MM.1S (cell line): ENCODE data around the gene ELF2.
"Not testable (repeated sequence)": the region's sequence is repeated elsewhere in the genome, so short reads cannot be mapped to it uniquely, and the experiment has no call there.

Experiments used
- DNase-seq: peaks from one replicate; pipeline ENCODE4 v3.0.0-alpha.2; 2015
- H2AFZ ChIP-seq: fragments of 300-600 bp; sonication (generic); 2 replicates; pipeline ENCODE4 v1.6.0; 2016; ENCODE audit warnings: antibody characterized with exemption, low read length
- H3F3A ChIP-seq: fragments of 300-600 bp; sonication (generic); 2 replicates; pipeline ENCODE4 v1.6.1; 2016; ENCODE audit warnings: mild to moderate bottlenecking, antibody characterized with exemption, low read length, moderate library complexity, mixed read lengths; ENCODE audit not compliant: insufficient read depth
- H3K27ac ChIP-seq: fragments of 300-600 bp; sonication (generic); 2 replicates; pipeline ENCODE4 v1.5.1; 2016; ENCODE audit warnings: mild to moderate bottlenecking, low read length
- H3K27me3 ChIP-seq: fragments of 300-600 bp; sonication (generic); replicated peaks from 2 replicates; pipeline ENCODE4 v1.6.0; 2016; ENCODE audit warnings: low read length; ENCODE audit not compliant: insufficient read depth
- H3K36me3 ChIP-seq: fragments of 300-600 bp; sonication (generic); replicated peaks from 2 replicates; pipeline ENCODE4 v1.6.1; 2016; ENCODE audit warnings: mild to moderate bottlenecking, low read length, mixed read lengths; ENCODE audit not compliant: insufficient read depth
- H3K4me1 ChIP-seq: fragments of 300-600 bp; sonication (generic); 2 replicates; pipeline ENCODE4 v1.6.1; 2016; ENCODE audit warnings: low read length, mixed read lengths
- H3K4me2 ChIP-seq: fragments of 300-600 bp; sonication (generic); 2 replicates; pipeline ENCODE4 v1.6.0; 2016; ENCODE audit warnings: low read depth, low read length
- H3K4me3 ChIP-seq: fragments of 300-600 bp; sonication (generic); 2 replicates; pipeline ENCODE4 v1.5.1; 2016; ENCODE audit warnings: low read length, mixed read lengths
- H3K79me2 ChIP-seq: fragments of 300-600 bp; sonication (generic); 2 replicates; pipeline ENCODE4 v1.6.1; 2016; ENCODE audit warnings: mixed run types, low read length, mixed read lengths
- H3K9ac ChIP-seq: fragments of 300-600 bp; sonication (generic); 2 replicates; pipeline ENCODE4 v1.6.1; 2016; ENCODE audit warnings: low read length, mixed read lengths
- H3K9me2 ChIP-seq: fragments of 300-600 bp; sonication (generic); replicated peaks from 2 replicates; pipeline ENCODE4 v1.6.1; 2016; ENCODE audit warnings: mild to moderate bottlenecking, low read length, mixed read lengths; ENCODE audit not compliant: insufficient read depth
- H3K9me3 ChIP-seq: fragments of 300-600 bp; sonication (generic); replicated peaks from 2 replicates; pipeline ENCODE4 v1.6.1; 2016; ENCODE audit warnings: mild to moderate bottlenecking, low read length, mixed read lengths; ENCODE audit not compliant: insufficient read depth
- H4K20me1 ChIP-seq: fragments of 300-600 bp; sonication (generic); 2 replicates; pipeline ENCODE4 v1.6.1; 2016; ENCODE audit warnings: mild to moderate bottlenecking, low read length, moderate library complexity, mixed read lengths; ENCODE audit not compliant: insufficient read depth
- EZH2 ChIP-seq: fragments of 300-600 bp; sonication (generic); optimal IDR thresholded peaks from 2 replicates; pipeline ENCODE3; 2017; ENCODE audit warnings: low read depth, mild to moderate bottlenecking, antibody characterized with exemption, low read length, mixed read lengths
- EZH2phosphoT487 ChIP-seq: fragments of 300-600 bp; sonication (generic); IDR thresholded peaks from 2 replicates; pipeline ENCODE4 v1.6.1; 2018; ENCODE audit warnings: antibody characterized with exemption, low read length
- TF ChIP-seq, protein P1 (sequence below): fragments of 300-600 bp; sonication (generic); IDR thresholded peaks from 2 replicates; pipeline ENCODE4 v1.5.1; 2016; ENCODE audit warnings: antibody characterized with exemption, low read length, mixed read lengths

The ELF2 gene

DNA sequence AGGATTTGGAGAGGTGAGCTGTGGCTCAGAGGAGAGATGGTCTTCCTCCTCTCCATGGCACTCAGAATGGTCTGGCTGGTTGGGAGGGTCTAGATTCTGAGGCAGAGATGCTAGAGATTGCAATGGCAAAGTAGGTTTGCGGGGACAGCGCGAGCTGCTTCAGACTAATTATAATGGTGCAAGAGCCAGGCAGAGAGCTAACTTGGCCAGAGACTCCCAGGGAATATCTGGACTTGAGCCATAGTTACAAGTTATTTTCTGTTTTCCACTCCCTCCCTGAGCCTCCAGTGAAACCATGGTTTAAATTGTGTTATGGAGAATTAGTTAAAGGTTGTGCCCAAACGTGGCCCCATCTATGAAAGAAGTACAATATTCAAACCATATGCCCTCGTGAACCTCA lies 44.7 kb upstream of the ELF2 start:
- Histone ChIP-seq H3K4me3 (no peak overlapping the region), H3K36me3 (no peaks in the 10 kb centered on the region), H3K9me2 (no peaks in the 10 kb centered on the region), H3F3A (no peaks in the 10 kb centered on the region), H3K4me2 (no peak overlapping the region), H3K79me2 (no peaks in the 10 kb centered on the region), H2AFZ (no peak overlapping the region), H3K9ac (no peak overlapping the region), H3K9me3 (no peaks in the 10 kb centered on the region), H3K4me1 (peaks cover 6% of the 10 kb centered on the region), H4K20me1 (no peaks in the 10 kb centered on the region), H3K27ac (no peak overlapping the region), H3K27me3 (no peaks in the 10 kb centered on the region)
- DNase-seq = no peak
- TF ChIP-seq EZH2phosphoT487 = no peak
- TF ChIP-seq, protein P1, sequence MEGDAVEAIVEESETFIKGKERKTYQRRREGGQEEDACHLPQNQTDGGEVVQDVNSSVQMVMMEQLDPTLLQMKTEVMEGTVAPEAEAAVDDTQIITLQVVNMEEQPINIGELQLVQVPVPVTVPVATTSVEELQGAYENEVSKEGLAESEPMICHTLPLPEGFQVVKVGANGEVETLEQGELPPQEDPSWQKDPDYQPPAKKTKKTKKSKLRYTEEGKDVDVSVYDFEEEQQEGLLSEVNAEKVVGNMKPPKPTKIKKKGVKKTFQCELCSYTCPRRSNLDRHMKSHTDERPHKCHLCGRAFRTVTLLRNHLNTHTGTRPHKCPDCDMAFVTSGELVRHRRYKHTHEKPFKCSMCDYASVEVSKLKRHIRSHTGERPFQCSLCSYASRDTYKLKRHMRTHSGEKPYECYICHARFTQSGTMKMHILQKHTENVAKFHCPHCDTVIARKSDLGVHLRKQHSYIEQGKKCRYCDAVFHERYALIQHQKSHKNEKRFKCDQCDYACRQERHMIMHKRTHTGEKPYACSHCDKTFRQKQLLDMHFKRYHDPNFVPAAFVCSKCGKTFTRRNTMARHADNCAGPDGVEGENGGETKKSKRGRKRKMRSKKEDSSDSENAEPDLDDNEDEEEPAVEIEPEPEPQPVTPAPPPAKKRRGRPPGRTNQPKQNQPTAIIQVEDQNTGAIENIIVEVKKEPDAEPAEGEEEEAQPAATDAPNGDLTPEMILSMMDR = no peak
- TF ChIP-seq EZH2 = no peak

DNA sequence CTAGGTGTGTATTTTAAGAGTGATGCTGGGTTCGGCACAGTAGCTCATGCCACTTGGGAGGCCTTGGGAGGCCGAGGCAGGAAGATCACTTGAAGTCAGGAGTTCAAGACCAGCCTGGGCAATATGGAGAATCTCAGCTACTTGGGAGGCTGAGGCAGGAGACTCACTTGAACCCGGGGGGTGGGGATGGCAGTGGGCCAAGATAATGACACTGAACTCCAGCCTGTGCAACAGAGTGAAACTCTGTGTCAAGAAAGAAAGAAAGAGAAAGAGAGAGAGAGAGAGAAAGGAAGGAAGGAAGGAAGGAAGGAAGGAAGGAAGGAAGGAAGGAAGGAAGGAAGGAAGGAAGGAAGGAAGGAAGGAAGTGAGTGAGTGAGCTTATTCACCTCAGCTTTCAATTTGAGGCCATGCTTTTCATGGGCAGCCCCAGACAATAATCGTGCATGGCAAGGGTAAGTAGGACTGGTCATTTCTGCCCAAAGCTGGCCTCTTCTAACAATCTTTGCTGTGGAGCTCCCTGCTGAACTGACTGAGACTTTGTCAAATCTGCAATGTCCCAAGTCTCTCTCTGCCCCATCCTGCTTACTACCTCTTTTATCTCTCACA lies 42.5 kb upstream of the ELF2 start:
- Histone ChIP-seq H2AFZ (no peak overlapping the region), H3F3A (peaks cover 11% of the 10 kb centered on the region), H3K9ac (no peak overlapping the region), H3K4me1 (peaks cover 21% of the 10 kb centered on the region), H3K9me3 (no peaks in the 10 kb centered on the region), H3K36me3 (no peaks in the 10 kb centered on the region), H3K79me2 (no peaks in the 10 kb centered on the region), H3K4me3 (no peak overlapping the region), H3K9me2 (no peaks in the 10 kb centered on the region), H4K20me1 (no peaks in the 10 kb centered on the region), H3K4me2 (no peak overlapping the region), H3K27ac (no peak overlapping the region), H3K27me3 (no peaks in the 10 kb centered on the region)
- TF ChIP-seq EZH2 = no peak
- TF ChIP-seq, protein P1 = no peak
- TF ChIP-seq EZH2phosphoT487 = no peak
- no peak for DNase-seq

DNA sequence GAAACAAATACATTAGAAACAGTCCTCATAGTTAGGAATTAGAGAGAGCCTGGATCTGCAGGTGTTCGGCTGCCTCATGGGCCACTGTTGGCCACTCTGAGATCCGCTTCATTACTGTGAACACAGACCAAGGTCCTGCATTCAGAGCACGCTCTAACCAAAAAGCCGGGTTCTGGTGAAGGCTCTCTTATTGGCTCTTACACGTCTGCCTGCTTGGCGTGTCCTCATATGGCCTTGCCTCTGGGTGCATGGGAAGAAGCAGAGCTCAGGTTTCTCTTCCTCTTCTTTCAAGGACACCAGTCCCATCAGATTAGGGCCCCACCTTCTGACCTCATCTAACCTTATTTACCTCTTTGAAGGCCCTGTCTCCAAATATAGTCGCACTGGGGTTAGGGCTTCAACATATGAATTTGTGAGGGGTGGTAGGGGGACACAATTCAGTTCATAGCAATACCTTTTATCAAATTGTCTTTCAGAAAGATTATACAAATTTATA lies 37.1 kb upstream of the ELF2 start:
- Histone ChIP-seq H3K9me3 (no peaks in the 10 kb centered on the region), H2AFZ (0 out of 2 replicates have a peak overlapping the region, but pooled peaks have one; percentile 20), H3K4me2 (peak overlapping the region; percentile 64), H3K27ac (peak overlapping the region; percentile 84), H3K4me1 (peaks cover 47% of the 10 kb centered on the region), H3K9ac (peak overlapping the region; percentile 46), H3K79me2 (no peaks in the 10 kb centered on the region), H3K9me2 (no peaks in the 10 kb centered on the region), H3K27me3 (no peaks in the 10 kb centered on the region), H3K4me3 (no peak overlapping the region), H4K20me1 (no peaks in the 10 kb centered on the region), H3F3A (peaks cover 45% of the 10 kb centered on the region), H3K36me3 (no peaks in the 10 kb centered on the region)
- peak; percentile 93 for DNase-seq
- no peak for TF ChIP-seq EZH2phosphoT487
- TF ChIP-seq, protein P1 = no peak
- TF ChIP-seq EZH2 = no peak

DNA sequence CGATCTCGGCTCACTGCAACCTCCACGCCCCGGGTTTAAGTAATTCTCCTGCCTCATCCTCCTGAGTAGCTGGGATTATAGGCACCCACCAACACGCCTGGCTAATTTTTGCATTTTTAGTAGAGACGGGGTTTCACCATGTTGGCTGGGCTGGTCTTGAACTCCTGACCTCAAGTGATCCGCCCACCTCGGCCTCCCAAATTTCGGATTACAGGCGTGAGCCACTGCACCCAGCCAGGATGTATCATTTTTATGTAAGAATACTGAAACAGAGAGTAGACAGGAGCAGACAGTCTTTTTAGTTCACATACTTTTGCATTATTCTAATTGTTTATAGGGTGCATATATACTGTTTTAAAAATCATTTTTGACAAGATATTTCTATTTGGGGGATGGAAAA lies 36.6 kb upstream of the ELF2 start:
- not testable (repeated sequence) for H3K27me3 ChIP-seq, H3K9me3 ChIP-seq, DNase-seq, H3K36me3 ChIP-seq, H3K79me2 ChIP-seq, H3K9me2 ChIP-seq, H4K20me1 ChIP-seq, H3K4me3 ChIP-seq
- peak overlapping the region; percentile 64 for H3K4me2 ChIP-seq
- H3K9ac ChIP-seq = peak overlapping the region; percentile 46
- peaks cover 49% of the 10 kb centered on the region for H3F3A ChIP-seq
- peak overlapping the region; percentile 84 for H3K27ac ChIP-seq
- H3K4me1 ChIP-seq = peaks cover 51% of the 10 kb centered on the region
- 0 out of 2 replicates have a peak overlapping the region, but pooled peaks have one; percentile 20 for H2AFZ ChIP-seq
